Measurements from ENCODE around the gene FCMR. TPM values are rescaled to one million over a fixed set of nuclear protein-coding genes. Genes with fewer than 3 reads are reported as not detected.

FCMR gene
- total and polyA plus RNA-seq, 2 donors (not counting 1 experiment from before 2014, with no cell fraction given): 711 to 931 TPM

DNA sequence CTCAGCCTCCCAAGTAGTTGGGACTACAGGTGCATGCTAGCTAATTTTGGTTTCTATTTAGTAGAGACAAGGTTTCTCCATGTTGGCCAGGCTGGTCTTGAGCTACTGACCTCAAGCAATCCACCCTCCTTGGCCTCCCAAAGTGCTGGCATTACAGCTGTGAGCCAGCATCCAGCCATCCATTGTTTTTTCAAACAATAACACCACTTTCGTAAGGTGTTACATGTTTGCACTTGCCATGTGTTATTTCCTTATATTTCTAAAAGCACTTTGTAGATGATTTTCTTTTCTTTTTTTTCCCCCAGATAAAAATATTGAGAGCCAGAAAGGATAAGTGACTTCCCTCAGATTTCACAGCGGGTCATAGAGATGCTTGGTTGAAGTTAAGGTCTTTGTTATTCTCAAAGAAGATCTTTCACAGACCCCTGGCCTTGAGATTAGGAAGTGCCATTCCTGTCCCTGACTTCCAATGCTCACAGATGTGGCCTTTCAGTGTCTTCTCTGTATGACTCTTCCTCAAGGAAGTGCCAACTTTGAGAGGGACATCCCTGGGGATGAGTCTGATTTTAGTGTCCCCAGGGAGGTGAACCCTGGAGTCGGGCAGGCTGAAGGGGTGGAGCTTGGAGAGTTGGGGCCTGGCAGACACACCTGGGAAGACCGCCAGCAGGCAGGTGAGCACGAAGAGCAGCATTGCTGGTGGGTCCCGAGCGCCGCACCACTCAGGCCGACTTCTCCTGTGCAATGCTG lies 18.3 kb upstream of the FCMR start:
- Histone ChIP-seq H2AFZ (ENCODE audit: insufficient read depth, low read depth, low read length, poor library complexity, severe bottlenecking) (no peak overlapping the region), H3K27me3 (replicated peaks in 1 of 4; ENCODE audit: control extremely low read depth in 1 of 4, control insufficient read depth in 3 of 4, insufficient read depth in 4 of 4, low read length in 3 of 4) (peaks cover 0 to 4% (median 0%) of the 10 kb centered on the region in 4 experiments), H3K36me3 (replicated peaks in 1 of 2; ENCODE audit: control extremely low read depth in 1 of 2, control insufficient read depth in 1 of 2, extremely low read depth in 1 of 2, insufficient read depth in 2 of 2, low read length in 1 of 2) (no peaks in the 10 kb centered on the region), H3K4me2 (replicated peaks; ENCODE audit: low read depth, low read length, poor library complexity, severe bottlenecking) (no peak overlapping the region), H3K4me1 (ENCODE audit: control insufficient read depth in 2 of 2, insufficient read depth in 2 of 2, low read length in 2 of 2) (no peaks in the 10 kb centered on the region), H3K9me3 (ENCODE audit: control extremely low read depth in 1 of 3, control insufficient read depth in 2 of 3, insufficient read depth in 1 of 3, low read length in 2 of 3) (no peaks in the 10 kb centered on the region), H3K4me3 (ENCODE audit: control extremely low read depth in 1 of 5, extremely low read depth in 1 of 5, insufficient read depth in 1 of 5, low read depth in 2 of 5, low read length in 4 of 5) (no peak overlapping the region), H3K79me2 (ENCODE audit: control insufficient read depth, insufficient read depth, low read length) (no peaks in the 10 kb centered on the region), H4K20me1 (ENCODE audit: control insufficient read depth, insufficient read depth, low read length, poor library complexity, severe bottlenecking) (no peaks in the 10 kb centered on the region), H3K27ac (ENCODE audit: low read length in 2 of 2) (no peak overlapping the region), H3K9ac (ENCODE audit: low read length) (no peak overlapping the region)
- 93% methylated on average over 7 of the region's 9 CpGs for WGBS (ENCODE audit: insufficient coverage)
- Mint-ChIP-seq H3K4me3 (no peak overlapping the region), H3K4me1 (no peaks in the 10 kb centered on the region), H3K9me3 (ENCODE audit: insufficient read depth) (no peaks in the 10 kb centered on the region), H3K27me3 (peaks cover 3% of the 10 kb centered on the region), H3K27ac (no peak overlapping the region)
- CTCF ChIA-PET: interaction anchor here (0.7 to 4.0 kb wide), 5 partner anchors 8 to 205 kb away, joined by 3 to 20 read pairs (median 6); partner anchors contain the start of gene FCAMR
- intact Hi-C loops (cut with micrococcal nuclease): no loop called here
- POLR2A ChIA-PET: no interaction called here
- DNase-seq: no peak
- ATAC-seq (ENCODE audit: low read depth): no peak
- TF ChIP-seq, protein P1, sequence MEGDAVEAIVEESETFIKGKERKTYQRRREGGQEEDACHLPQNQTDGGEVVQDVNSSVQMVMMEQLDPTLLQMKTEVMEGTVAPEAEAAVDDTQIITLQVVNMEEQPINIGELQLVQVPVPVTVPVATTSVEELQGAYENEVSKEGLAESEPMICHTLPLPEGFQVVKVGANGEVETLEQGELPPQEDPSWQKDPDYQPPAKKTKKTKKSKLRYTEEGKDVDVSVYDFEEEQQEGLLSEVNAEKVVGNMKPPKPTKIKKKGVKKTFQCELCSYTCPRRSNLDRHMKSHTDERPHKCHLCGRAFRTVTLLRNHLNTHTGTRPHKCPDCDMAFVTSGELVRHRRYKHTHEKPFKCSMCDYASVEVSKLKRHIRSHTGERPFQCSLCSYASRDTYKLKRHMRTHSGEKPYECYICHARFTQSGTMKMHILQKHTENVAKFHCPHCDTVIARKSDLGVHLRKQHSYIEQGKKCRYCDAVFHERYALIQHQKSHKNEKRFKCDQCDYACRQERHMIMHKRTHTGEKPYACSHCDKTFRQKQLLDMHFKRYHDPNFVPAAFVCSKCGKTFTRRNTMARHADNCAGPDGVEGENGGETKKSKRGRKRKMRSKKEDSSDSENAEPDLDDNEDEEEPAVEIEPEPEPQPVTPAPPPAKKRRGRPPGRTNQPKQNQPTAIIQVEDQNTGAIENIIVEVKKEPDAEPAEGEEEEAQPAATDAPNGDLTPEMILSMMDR (IDR thresholded peaks at IDR 0.05): no peak
- TF ChIP-seq EZH2 (IDR thresholded peaks at IDR 0.05; ENCODE audit: borderline replicate concordance, insufficient read depth, low read depth, low read length, poor library complexity, severe bottlenecking): no peak

DNA sequence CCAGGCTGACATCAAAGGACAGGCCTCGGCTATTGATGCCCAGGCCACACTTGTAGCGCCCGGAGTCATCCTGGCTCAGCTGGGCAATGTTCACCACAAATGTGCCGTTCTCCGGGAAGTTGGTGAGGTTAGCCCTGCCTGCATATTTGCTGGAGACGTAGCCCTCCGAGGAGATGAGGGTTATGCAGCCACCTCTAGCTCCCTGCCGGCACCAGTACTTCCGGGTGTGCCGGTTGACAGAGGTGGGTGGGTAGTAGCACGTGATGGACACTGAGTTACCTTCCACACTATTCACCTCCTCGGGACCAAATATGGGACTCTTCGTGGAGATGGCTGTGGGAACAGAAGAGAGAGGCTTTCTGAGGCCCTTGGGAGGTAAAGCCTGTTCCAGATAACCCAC lies 17.4 kb upstream of the FCMR start:
- no peak for DNase-seq
- no peaks in the 10 kb centered on the region for H3K9me3 Mint-ChIP-seq (ENCODE audit: insufficient read depth)
- no peak overlapping the region for H3K4me3 ChIP-seq (ENCODE audit: control extremely low read depth in 1 of 5, extremely low read depth in 1 of 5, insufficient read depth in 1 of 5, low read depth in 2 of 5, low read length in 4 of 5)
- no peaks in the 10 kb centered on the region for H3K9me3 ChIP-seq (ENCODE audit: control extremely low read depth in 1 of 3, control insufficient read depth in 2 of 3, insufficient read depth in 1 of 3, low read length in 2 of 3)
- H3K36me3 ChIP-seq (replicated peaks in 1 of 2; ENCODE audit: control extremely low read depth in 1 of 2, control insufficient read depth in 1 of 2, extremely low read depth in 1 of 2, insufficient read depth in 2 of 2, low read length in 1 of 2): no peaks in the 10 kb centered on the region
- WGBS (ENCODE audit: insufficient coverage): 98% methylated on average over 5 of the region's 13 CpGs
- H3K4me3 Mint-ChIP-seq: no peak overlapping the region
- no peaks in the 10 kb centered on the region for H3K4me1 Mint-ChIP-seq
- ChIA-PET CTCF (interaction anchor here (0.7 to 2.1 kb wide), 5 partner anchors 16 to 205 kb away, joined by 3 to 6 read pairs (median 3); no protein-coding TSS in a partner anchor), POLR2A (no interaction called here)
- H3K27ac ChIP-seq (ENCODE audit: low read length in 2 of 2): no peak overlapping the region
- no peak overlapping the region for H3K27ac Mint-ChIP-seq
- H3K4me1 ChIP-seq (ENCODE audit: control insufficient read depth in 2 of 2, insufficient read depth in 2 of 2, low read length in 2 of 2): no peaks in the 10 kb centered on the region
- intact Hi-C loops (cut with micrococcal nuclease): no loop called here
- H2AFZ ChIP-seq (ENCODE audit: insufficient read depth, low read depth, low read length, poor library complexity, severe bottlenecking): no peak overlapping the region
- TF ChIP-seq EZH2 (IDR thresholded peaks at IDR 0.05; ENCODE audit: borderline replicate concordance, insufficient read depth, low read depth, low read length, poor library complexity, severe bottlenecking): no peak
- TF ChIP-seq, protein P1 (IDR thresholded peaks at IDR 0.05): no peak
- H3K79me2 ChIP-seq (ENCODE audit: control insufficient read depth, insufficient read depth, low read length): peaks cover 3% of the 10 kb centered on the region
- H4K20me1 ChIP-seq (ENCODE audit: control insufficient read depth, insufficient read depth, low read length, poor library complexity, severe bottlenecking): no peaks in the 10 kb centered on the region
- H3K9ac ChIP-seq (ENCODE audit: low read length): no peak overlapping the region
- peaks cover 3% of the 10 kb centered on the region for H3K27me3 Mint-ChIP-seq
- ATAC-seq (ENCODE audit: low read depth): no peak
- H3K4me2 ChIP-seq (replicated peaks; ENCODE audit: low read depth, low read length, poor library complexity, severe bottlenecking): no peak overlapping the region
- peaks cover 0 to 4% (median 0%) of the 10 kb centered on the region in 4 experiments for H3K27me3 ChIP-seq (replicated peaks in 1 of 4; ENCODE audit: control extremely low read depth in 1 of 4, control insufficient read depth in 3 of 4, insufficient read depth in 4 of 4, low read length in 3 of 4)

Measured in B cell (primary cell).